Astrocyte (in vitro differentiated cells and primary cell): ENCODE data around the gene LIPE. TPM values are rescaled to one million over a fixed set of nuclear protein-coding genes. Genes with fewer than 3 reads are reported as not detected.

ENCODE experiments used
- DNase-seq: peaks from one replicate; pipeline ENCODE4 v3.0.0-alpha.2; 2010; ENCODE audit warnings: low read depth
- FAIRE-seq: peaks from 2 replicates; lab custom pipeline; 2011; peaks lifted over from hg19 to GRCh38; lab: Jason Lieb, UNC
- H2AFZ ChIP-seq: 2 replicates; pipeline ENCODE4 v1.6.0; 2012; ENCODE audit warnings: low read depth, low read length, inconsistent platforms
- H3K27ac ChIP-seq: 2 replicates; pipeline ENCODE4 v1.5.1; 2011; ENCODE audit warnings: low read depth, low read length, inconsistent platforms
- H3K27me3 ChIP-seq: 2 replicates; pipeline ENCODE4 v1.6.0; 2011; ENCODE audit warnings: low read length, inconsistent platforms; ENCODE audit not compliant: insufficient read depth
- H3K36me3 ChIP-seq: 2 replicates; pipeline ENCODE4 v1.5.1; 2011; ENCODE audit warnings: low read length, inconsistent platforms; ENCODE audit not compliant: insufficient read depth
- H3K4me1 ChIP-seq: 2 replicates; pipeline ENCODE4 v1.5.1; 2011; ENCODE audit warnings: low read length, inconsistent platforms; ENCODE audit not compliant: insufficient read depth
- H3K4me2 ChIP-seq: 2 replicates; pipeline ENCODE4 v1.6.0; 2012; ENCODE audit warnings: low read length, inconsistent platforms
- H3K4me3 ChIP-seq: 2 replicates; pipeline ENCODE4 v1.5.1; 2011; ENCODE audit warnings: low read depth, mild to moderate bottlenecking, low read length, inconsistent platforms; ENCODE audit not compliant: insufficient read depth
- H3K79me2 ChIP-seq: 2 replicates; pipeline ENCODE4 v1.6.0; 2012; ENCODE audit warnings: mild to moderate bottlenecking, low read length, inconsistent platforms; ENCODE audit not compliant: insufficient read depth
- H3K9ac ChIP-seq: 2 replicates; pipeline ENCODE4 v1.6.0; 2012; ENCODE audit warnings: mild to moderate bottlenecking, low read length, inconsistent platforms
- H3K9me3 ChIP-seq: 2 replicates; pipeline ENCODE4 v1.5.1; 2012; ENCODE audit warnings: low read depth, mild to moderate bottlenecking, low read length, inconsistent platforms; ENCODE audit not compliant: insufficient read depth
- H4K20me1 ChIP-seq: 2 replicates; pipeline ENCODE4 v1.6.0; 2012; ENCODE audit warnings: low read length, inconsistent platforms; ENCODE audit not compliant: insufficient read depth
- H3K27ac Mint-ChIP-seq: one replicate; pipeline ENCODE4 v1.8.0; 2021; ENCODE audit warnings: mild to moderate bottlenecking, mixed read lengths; ENCODE audit not compliant: unreplicated experiment
- H3K27me3 Mint-ChIP-seq: one replicate; pipeline ENCODE4 v1.8.0; 2021; ENCODE audit warnings: low read depth, mixed read lengths; ENCODE audit not compliant: unreplicated experiment
- H3K36me3 Mint-ChIP-seq: one replicate; pipeline ENCODE4 v1.8.0; 2021; ENCODE audit warnings: low read depth, mixed read lengths; ENCODE audit not compliant: unreplicated experiment
- H3K4me1 Mint-ChIP-seq: one replicate; pipeline ENCODE4 v1.8.0; 2021; ENCODE audit warnings: low read depth, mixed read lengths; ENCODE audit not compliant: unreplicated experiment
- H3K4me3 Mint-ChIP-seq: one replicate; pipeline ENCODE4 v1.8.0; 2021; ENCODE audit warnings: mild to moderate bottlenecking, moderate library complexity, mixed read lengths; ENCODE audit not compliant: unreplicated experiment
- H3K9me3 Mint-ChIP-seq: one replicate; pipeline ENCODE4 v1.8.0; 2021; ENCODE audit warnings: mild to moderate bottlenecking, mixed read lengths; ENCODE audit not compliant: unreplicated experiment
- EZH2 ChIP-seq: IDR thresholded peaks from 2 replicates; pipeline ENCODE4 v1.6.1; 2012; ENCODE audit warnings: mild to moderate bottlenecking, low read length, inconsistent platforms; ENCODE audit not compliant: insufficient read depth
- total RNA-seq: library from RNA; stranded (reverse); gene quantifications from 2 replicates; pipeline ENCODE4 v1.2.1, GENCODE V29; 2021
- TF ChIP-seq, protein P1 (sequence below): IDR thresholded peaks from 2 replicates; pipeline ENCODE4 v1.5.1; 2011; ENCODE audit warnings: low read depth, mild to moderate bottlenecking, inconsistent platforms, low read length, moderate library complexity; ENCODE audit not compliant: insufficient read depth

Gene LIPE
- total RNA-seq, 1 donor from 2014 or later, result 2.0 TPM

DNA sequence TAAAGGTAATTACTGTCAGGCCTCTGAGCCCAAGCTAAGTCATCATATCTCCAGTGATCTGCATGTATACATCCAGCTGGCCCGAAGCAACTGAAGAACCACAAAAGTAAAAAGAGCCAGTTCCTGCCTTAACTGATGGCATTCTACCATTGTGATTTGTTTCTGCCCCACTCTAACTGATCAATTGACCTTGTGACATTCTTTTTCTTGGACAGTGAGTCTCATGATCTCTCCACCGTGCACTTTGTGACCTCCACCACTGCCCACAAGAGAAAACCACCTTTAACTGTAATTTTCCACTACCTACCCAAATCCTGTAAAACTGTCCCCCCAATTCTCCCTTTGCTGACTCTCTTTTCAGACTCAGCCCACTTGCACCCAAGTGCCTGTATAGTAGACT is 32.7 kb upstream of the LIPE start:
- Mint-ChIP-seq H3K27me3 (peaks cover 27% of the 10 kb centered on the region), H3K27ac (no peak overlapping the region), H3K9me3 (no peaks in the 10 kb centered on the region), H3K4me1 (peaks cover 3% of the 10 kb centered on the region), H3K36me3 (peaks cover 2% of the 10 kb centered on the region), H3K4me3 (no peak overlapping the region)
- Histone ChIP-seq H3K27me3 (peaks cover 3% of the 10 kb centered on the region), H3K4me2 (no peak overlapping the region), H3K9ac (no peak overlapping the region), H2AFZ (no peak overlapping the region), H3K9me3 (no peaks in the 10 kb centered on the region), H3K4me1 (no peaks in the 10 kb centered on the region), H4K20me1 (no peaks in the 10 kb centered on the region), H3K36me3 (no peaks in the 10 kb centered on the region), H3K27ac (no peak overlapping the region), H3K4me3 (no peak overlapping the region), H3K79me2 (no peaks in the 10 kb centered on the region)
- no peak for FAIRE-seq
- no peak for TF ChIP-seq EZH2
- TF ChIP-seq, protein P1, sequence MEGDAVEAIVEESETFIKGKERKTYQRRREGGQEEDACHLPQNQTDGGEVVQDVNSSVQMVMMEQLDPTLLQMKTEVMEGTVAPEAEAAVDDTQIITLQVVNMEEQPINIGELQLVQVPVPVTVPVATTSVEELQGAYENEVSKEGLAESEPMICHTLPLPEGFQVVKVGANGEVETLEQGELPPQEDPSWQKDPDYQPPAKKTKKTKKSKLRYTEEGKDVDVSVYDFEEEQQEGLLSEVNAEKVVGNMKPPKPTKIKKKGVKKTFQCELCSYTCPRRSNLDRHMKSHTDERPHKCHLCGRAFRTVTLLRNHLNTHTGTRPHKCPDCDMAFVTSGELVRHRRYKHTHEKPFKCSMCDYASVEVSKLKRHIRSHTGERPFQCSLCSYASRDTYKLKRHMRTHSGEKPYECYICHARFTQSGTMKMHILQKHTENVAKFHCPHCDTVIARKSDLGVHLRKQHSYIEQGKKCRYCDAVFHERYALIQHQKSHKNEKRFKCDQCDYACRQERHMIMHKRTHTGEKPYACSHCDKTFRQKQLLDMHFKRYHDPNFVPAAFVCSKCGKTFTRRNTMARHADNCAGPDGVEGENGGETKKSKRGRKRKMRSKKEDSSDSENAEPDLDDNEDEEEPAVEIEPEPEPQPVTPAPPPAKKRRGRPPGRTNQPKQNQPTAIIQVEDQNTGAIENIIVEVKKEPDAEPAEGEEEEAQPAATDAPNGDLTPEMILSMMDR, result no peak
- no peak for DNase-seq

DNA sequence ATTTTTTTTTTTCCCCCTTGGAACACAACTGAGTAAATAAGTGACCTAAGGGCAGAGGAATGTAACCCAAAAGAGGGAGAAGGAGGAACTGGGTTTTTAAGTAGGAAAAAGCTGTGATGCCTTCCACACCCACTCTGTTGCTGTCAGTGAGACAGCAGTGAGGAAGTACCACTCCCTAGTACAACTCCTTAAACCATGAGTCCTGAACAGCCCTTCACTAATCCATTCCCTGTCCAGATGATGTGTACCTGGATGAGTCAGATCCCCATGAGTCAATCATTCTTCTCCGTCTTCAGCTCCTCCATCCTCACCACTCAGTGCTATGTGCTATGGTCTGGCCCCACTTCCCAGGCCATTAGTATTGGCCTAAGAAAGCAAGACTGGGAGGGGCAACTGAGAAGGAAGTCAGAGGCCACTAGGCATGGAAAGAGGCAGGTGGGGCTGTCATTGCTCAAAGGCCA is 28.5 kb upstream of the LIPE start:
- no peak overlapping the region for H2AFZ ChIP-seq
- Mint-ChIP-seq H3K27me3 (peaks cover 49% of the 10 kb centered on the region), H3K4me1 (peaks cover 3% of the 10 kb centered on the region), H3K27ac (no peak overlapping the region), H3K36me3 (no peaks in the 10 kb centered on the region), H3K9me3 (no peaks in the 10 kb centered on the region), H3K4me3 (no peak overlapping the region)
- H3K9me3 ChIP-seq, result no peaks in the 10 kb centered on the region
- H3K27ac ChIP-seq, result no peak overlapping the region
- no peak overlapping the region for H3K4me3 ChIP-seq
- no peaks in the 10 kb centered on the region for H3K36me3 ChIP-seq
- no peak overlapping the region for H3K4me2 ChIP-seq
- H3K9ac ChIP-seq, result no peak overlapping the region
- TF ChIP-seq EZH2, result no peak
- TF ChIP-seq, protein P1, result no peak
- H3K79me2 ChIP-seq, result no peaks in the 10 kb centered on the region
- no peaks in the 10 kb centered on the region for H4K20me1 ChIP-seq
- H3K27me3 ChIP-seq, result peaks cover 15% of the 10 kb centered on the region
- DNase-seq, result no peak
- no peak for FAIRE-seq
- H3K4me1 ChIP-seq, result no peaks in the 10 kb centered on the region

DNA sequence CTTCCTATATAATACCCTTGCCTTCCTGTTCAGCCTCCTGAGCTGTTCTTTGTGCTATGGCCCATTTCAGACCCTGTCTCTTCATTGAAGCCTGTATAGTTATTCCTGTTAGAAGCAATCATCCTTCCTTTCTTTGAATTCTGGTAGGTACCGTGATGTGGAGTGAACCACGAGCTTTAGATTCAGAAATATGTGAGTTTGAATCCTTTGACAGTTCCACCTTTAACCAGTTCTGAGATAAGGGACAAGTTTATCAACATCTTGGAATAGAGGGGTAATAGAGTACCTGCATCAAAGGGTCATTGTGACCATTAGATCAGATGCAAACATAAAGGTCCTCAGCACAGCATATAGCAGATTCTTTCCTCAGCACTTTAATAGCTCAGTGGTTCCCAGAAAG is 27.9 kb upstream of the LIPE start:
- Histone ChIP-seq H2AFZ (no peak overlapping the region), H3K9me3 (no peaks in the 10 kb centered on the region), H3K9ac (no peak overlapping the region), H3K27ac (no peak overlapping the region), H3K4me2 (no peak overlapping the region), H3K27me3 (peaks cover 17% of the 10 kb centered on the region), H4K20me1 (no peaks in the 10 kb centered on the region), H3K36me3 (no peaks in the 10 kb centered on the region), H3K4me3 (no peak overlapping the region), H3K79me2 (no peaks in the 10 kb centered on the region), H3K4me1 (peaks cover 3% of the 10 kb centered on the region)
- no peak for DNase-seq
- Mint-ChIP-seq H3K27me3 (peaks cover 49% of the 10 kb centered on the region), H3K4me1 (peaks cover 3% of the 10 kb centered on the region), H3K9me3 (no peaks in the 10 kb centered on the region), H3K36me3 (no peaks in the 10 kb centered on the region), H3K27ac (no peak overlapping the region), H3K4me3 (no peak overlapping the region)
- TF ChIP-seq, protein P1, result no peak
- no peak for TF ChIP-seq EZH2
- no peak for FAIRE-seq
